Skeletal muscle satellite cell (primary cell): Measurements from ENCODE around the gene ADAMTS13.

ENCODE experiments used
- H3K27me3 ChIP-seq: 2 replicates; pipeline ENCODE4 v1.7.0; 2013; ENCODE audit warnings: low read length; ENCODE audit not compliant: control insufficient read depth, insufficient read depth
- H3K36me3 ChIP-seq: 2 replicates; pipeline ENCODE4 v1.7.0; 2013; ENCODE audit warnings: mild to moderate bottlenecking, control low read depth, low read length; ENCODE audit not compliant: insufficient read depth
- H3K4me1 ChIP-seq: 2 replicates; pipeline ENCODE4 v1.7.0; 2013; ENCODE audit warnings: low read length; ENCODE audit not compliant: control insufficient read depth, insufficient read depth
- H3K4me2 ChIP-seq: 2 replicates; pipeline ENCODE4 v1.7.0; 2013; ENCODE audit warnings: mild to moderate bottlenecking, low read length
- H3K4me3 ChIP-seq: 2 replicates; pipeline ENCODE4 v1.7.0; 2013; ENCODE audit warnings: low read length
- H3K9ac ChIP-seq: 2 replicates; pipeline ENCODE4 v1.7.0; 2013; ENCODE audit warnings: mild to moderate bottlenecking, low read depth, low read length, moderate library complexity
- H3K9me3 ChIP-seq: replicated peaks from 2 replicates; pipeline ENCODE4 v1.7.0; 2013; ENCODE audit warnings: mild to moderate bottlenecking, control low read depth, low read length

Gene ADAMTS13

DNA sequence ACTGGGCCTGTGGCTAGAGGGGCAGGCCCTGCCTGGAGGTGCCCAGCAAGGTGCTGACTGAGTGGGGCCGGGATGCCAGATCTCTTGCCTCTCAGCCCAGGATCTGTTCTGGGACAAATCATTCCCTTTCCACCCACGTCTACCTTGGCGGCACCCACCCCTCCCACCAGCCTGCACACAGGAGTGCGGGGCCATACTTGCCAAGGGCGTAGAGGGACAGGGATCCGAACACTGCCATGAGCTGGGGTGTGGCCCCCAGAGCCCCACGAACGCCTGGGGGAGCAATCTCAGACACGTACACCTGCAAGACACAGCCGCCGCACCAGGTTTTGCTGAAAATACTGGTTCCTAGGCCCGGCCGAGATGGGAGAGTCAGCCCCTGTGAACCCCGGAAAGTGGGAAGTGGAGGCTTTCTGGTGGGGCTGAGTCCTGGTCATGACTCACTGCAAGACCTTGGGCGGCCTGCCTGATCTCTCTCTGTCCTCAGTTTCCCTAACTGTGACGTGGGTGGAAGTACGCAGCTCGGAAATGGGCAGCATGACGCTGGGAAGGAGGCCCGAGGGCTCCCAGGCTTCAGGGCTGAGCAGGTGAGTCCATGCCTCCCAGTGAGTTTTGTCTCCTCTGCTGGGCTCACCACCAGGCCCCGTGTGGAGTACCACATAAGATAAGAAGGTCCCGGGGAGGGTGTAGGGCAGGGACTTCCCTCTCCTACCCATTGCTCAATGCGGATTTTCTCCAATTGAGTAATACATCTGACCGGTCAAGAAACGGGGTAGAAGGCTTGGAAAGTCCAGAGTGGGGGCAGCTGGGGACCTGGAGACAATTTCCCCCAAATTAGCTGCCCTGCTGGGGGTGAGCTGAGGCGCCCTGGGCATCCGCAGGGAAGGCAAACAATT is 54.1 kb downstream of the ADAMTS13 start:
- Histone ChIP-seq H3K4me1 (peaks cover 13% of the 10 kb centered on the region), H3K9me3 (no peaks in the 10 kb centered on the region), H3K9ac (no peak overlapping the region), H3K36me3 (peaks cover 33% of the 10 kb centered on the region), H3K27me3 (no peaks in the 10 kb centered on the region), H3K4me3 (no peak overlapping the region), H3K4me2 (no peak overlapping the region)

DNA sequence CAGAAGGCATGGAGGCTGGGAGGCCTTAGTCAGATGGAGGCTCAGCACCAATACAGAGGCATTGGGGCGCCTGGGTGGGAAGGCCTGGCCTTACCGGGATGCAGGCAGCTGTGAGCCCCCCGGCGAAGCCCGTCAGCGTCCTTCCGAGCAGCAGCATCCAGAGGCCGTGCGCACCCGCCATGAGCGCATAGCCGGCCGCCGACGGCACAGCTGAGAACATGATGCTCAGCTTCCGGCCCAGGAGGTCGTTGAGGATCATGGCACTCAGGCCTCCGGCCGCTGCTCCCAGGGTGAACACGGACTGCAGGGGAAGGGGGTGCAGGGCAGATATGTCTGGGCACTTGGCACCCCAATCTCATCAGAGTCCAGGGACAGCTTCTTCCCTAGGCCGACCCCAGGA is 54.8 kb downstream of the ADAMTS13 start:
- peaks cover 28% of the 10 kb centered on the region for H3K36me3 ChIP-seq
- H3K4me3 ChIP-seq = no peak overlapping the region
- H3K9me3 ChIP-seq = no peaks in the 10 kb centered on the region
- peaks cover 13% of the 10 kb centered on the region for H3K4me1 ChIP-seq
- no peak overlapping the region for H3K9ac ChIP-seq
- H3K4me2 ChIP-seq = no peak overlapping the region
- no peaks in the 10 kb centered on the region for H3K27me3 ChIP-seq

DNA sequence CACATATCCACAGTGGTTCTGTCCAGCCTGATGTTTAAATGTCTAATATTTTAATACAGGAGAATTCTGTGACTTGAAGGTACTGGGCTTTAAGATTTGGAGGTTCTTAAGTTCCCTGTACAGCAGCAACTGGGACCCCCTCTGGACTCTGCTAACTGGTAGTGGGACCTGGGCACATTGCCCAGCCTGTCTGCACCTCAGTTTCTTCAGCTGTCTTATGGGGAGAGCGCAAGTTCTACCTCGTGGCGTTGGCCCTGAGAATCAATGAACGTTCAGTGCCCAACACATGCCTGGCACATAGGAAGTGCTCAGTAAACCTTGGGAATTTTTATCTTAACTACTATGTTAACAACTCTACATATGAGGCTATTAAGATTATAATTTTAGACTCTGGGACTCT is 55.3 kb downstream of the ADAMTS13 start:
- Histone ChIP-seq H3K27me3 (peaks cover 2% of the 10 kb centered on the region), H3K9ac (no peak overlapping the region), H3K4me2 (peak overlapping the region; percentile 85), H3K36me3 (peaks cover 27% of the 10 kb centered on the region), H3K4me1 (peaks cover 13% of the 10 kb centered on the region), H3K4me3 (peak overlapping the region; percentile 77), H3K9me3 (no peaks in the 10 kb centered on the region)

DNA sequence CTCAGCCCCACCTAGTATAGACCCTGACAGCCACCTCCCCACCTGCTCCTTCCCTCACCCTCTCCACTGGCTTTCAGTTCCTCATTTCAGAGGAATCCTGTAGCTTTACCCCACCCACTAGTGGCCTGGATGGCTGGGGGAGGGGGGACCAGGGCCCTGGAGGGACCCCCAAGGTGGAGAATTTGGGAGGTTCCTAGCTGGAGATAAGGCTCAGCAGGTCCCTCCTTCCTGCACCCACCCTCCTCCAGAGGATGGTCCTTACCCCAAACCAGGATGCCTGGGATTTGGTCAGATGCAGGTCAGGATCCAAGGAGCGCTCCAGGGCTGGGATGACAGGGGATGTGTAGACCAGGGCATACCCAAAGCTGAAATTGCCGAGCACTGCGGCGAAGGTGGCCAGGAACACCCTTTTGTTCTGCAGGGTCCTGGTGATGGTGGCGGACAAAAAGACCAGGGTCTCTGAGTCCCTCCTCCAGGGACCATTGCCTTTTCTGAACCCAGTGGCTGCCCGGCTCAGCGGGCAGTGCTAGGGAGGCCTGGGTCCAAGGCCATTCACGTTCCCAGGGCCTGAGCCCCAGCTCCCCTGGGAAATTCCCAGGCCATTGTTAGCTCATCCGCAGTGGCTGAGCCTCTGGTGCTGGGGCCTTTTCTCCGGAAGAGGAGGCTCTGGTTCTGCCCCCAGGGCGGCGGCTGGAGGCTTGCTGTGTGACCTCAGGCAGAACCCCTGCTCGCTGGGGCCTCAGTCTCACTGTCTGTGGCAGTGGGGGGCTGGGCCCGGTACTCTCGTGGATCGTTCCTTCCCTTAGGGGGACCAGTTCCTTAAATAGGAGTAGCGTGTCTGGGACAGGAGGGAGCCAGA is 56.1 kb downstream of the ADAMTS13 start:
- peaks cover 21% of the 10 kb centered on the region for H3K36me3 ChIP-seq

DNA sequence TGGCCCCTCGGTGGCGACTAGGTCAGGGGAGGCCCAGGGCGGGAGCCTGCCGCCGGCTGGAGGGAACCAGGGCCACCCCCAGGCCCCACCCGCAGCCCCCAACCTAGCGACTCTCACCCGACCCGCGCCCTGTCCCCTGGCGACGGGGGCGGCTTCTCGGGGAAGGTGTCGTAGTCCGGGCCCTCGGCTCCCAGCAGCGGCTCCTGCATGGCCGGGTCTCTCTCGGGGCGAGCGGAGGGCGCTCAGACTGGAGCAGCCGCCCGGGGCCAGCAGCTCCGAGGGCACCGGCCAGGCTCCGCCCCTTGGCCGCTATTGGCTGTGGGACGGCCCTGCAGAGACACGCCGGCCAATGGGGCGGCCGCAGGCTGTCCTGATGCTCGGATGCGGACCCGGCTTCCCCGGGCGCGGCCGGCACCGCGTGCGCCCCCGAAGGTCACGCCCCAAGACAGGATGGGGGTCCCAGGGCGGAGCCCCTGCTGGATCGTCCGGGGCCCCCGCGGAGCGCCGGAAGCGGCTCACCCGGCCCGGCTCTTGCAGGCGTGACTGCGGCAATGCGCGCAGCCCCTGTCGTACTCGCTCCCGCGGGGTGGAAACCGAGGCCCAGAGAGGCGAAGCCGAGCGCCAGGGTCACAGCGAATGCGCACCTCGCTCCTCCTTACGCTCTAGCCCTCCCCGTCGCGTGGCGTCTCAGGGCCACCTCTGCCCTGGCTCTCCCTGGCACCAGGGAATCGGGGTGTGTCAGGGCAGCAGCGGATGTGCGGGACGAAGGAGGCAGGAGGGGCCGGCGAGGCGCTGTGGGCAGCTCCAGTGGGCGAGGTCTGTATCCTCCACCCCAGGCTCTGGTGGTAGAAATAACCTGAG is 56.9 kb downstream of the ADAMTS13 start, which contains the start of gene SLC2A6:
TSS of gene SLC2A6 (minus strand) at position 249 of the 861 bp plus-strand sequence. CDS start at position 209, 40 bp downstream.
- H3K9ac ChIP-seq = peak within 1 kb of the TSS; percentile 84
- peak within 1 kb of the TSS; percentile 85 for H3K4me2 ChIP-seq
- H3K27me3 ChIP-seq = peaks cover 14% of the 10 kb centered on the region
- peaks cover 13% of the 10 kb centered on the region for H3K4me1 ChIP-seq
- no peaks in the 10 kb centered on the region for H3K9me3 ChIP-seq
- H3K36me3 ChIP-seq = peaks cover 13% of the 10 kb centered on the region
- H3K4me3 ChIP-seq = peak within 1 kb of the TSS; percentile 77

More for the DNA sequence above, 56.1 kb downstream of the ADAMTS13 start:
- H3K4me2 ChIP-seq = peak overlapping the region; percentile 85
- H3K4me3 ChIP-seq = peak overlapping the region; percentile 77
- H3K9me3 ChIP-seq = no peaks in the 10 kb centered on the region
- peaks cover 13% of the 10 kb centered on the region for H3K4me1 ChIP-seq
- peaks cover 6% of the 10 kb centered on the region for H3K27me3 ChIP-seq
- H3K9ac ChIP-seq = peak overlapping the region; percentile 84

DNA sequence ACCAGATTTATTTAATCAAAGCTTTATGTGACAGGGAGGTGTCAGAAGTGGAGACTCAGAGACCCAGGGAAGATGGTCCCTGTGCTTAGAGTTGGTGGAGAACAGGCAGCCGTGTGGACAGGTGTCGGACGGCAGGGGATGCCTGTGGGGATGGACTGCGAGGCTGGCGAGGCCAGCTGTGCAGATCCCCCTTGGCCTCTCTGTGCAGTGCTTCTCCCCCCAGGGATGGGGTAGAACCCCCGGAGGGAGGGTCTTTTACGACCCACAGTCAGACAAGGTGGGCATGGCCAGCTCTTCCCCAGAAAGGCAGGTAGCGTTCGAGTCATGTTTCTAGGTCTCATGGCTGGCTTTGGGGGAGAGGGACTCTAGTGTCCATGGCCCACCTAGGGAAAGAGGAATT is 61.4 kb downstream of the ADAMTS13 start:
- Histone ChIP-seq H3K4me1 (peaks cover 6% of the 10 kb centered on the region), H3K9me3 (no peaks in the 10 kb centered on the region), H3K27me3 (peaks cover 14% of the 10 kb centered on the region), H3K4me2 (no peak overlapping the region), H3K4me3 (no peak overlapping the region), H3K36me3 (no peaks in the 10 kb centered on the region), H3K9ac (no peak overlapping the region)

DNA sequence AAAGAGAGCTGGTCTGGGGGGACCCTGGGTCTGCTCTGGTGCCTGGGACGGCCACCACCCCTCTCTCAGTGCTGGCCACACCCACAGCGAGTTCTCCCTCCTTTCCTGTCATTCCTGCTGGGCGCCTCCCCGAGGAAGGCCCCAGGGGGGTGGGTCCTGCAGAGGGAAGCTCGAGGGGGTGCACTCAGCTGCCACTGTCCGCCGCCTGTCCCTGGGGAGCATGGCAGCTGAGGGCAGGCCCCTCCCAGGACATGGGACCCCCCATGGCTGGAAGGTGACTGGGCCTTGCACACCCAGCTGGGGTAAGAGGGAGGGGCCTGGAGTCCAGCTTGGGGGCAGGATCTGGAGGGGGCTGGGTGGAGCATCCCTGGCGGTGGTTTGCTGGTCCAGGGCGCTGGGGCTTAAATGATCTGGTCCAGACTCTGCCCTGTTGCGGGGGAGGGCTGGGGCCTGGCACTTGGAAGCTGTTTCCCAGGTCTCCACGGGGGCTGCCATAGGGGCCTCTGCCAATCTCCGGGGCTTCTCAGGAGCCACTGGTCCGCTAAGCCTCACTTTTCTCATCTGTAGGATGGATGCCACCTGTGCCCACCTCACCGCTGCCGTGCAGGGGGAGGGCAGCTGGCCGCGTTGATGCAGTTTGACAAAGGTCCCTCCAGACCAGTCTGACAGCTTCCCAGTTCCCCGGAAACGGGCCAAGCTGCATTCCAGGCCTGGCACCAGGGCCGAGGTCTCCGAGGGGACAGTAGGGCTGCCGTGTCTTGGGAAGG is 62.7 kb downstream of the ADAMTS13 start:
- no peak overlapping the region for H3K4me3 ChIP-seq
- H3K9me3 ChIP-seq = no peaks in the 10 kb centered on the region
- peaks cover 14% of the 10 kb centered on the region for H3K27me3 ChIP-seq
- H3K36me3 ChIP-seq = no peaks in the 10 kb centered on the region
- H3K4me1 ChIP-seq = no peaks in the 10 kb centered on the region
- no peak overlapping the region for H3K9ac ChIP-seq
- no peak overlapping the region for H3K4me2 ChIP-seq

DNA sequence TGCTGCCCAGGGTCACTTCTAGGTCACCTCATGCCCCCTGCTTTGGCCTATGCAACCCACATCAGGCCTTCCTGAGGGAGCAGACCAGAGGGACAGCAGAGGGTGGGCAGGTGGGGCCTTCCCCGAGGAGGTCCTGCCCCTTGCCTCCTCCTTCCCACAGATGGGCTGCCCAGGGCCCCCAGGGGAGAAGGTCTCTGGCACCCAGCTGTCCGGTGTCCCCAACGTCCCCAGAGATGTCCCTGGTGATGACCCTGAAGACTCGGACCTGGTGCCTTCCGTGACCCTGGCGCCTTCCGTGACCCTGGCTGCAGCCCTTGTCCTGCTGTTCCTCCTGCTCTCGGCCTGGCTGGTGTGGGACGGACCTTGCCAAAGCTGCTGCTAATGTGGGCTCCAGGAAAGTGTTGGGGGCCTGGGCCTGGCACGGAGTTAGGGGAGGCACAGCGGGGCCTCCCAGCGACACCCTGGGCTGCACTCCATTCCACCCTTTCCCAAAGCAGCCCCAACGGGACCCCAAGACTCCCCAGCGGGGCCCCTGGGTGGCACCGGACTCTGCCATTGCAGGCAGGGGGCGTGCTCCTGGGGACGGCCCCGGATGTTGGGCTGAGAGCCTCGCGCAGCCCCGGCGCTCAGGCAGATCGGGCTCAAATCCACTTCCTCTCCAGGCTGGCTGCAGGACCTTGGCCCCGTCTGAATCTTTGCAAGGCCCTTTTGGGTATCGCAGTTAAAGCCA is 63.5 kb downstream of the ADAMTS13 start:
- Histone ChIP-seq H3K4me3 (no peak overlapping the region), H3K9me3 (no peaks in the 10 kb centered on the region), H3K27me3 (peaks cover 14% of the 10 kb centered on the region), H3K36me3 (no peaks in the 10 kb centered on the region), H3K9ac (no peak overlapping the region), H3K4me1 (no peaks in the 10 kb centered on the region), H3K4me2 (no peak overlapping the region)

DNA sequence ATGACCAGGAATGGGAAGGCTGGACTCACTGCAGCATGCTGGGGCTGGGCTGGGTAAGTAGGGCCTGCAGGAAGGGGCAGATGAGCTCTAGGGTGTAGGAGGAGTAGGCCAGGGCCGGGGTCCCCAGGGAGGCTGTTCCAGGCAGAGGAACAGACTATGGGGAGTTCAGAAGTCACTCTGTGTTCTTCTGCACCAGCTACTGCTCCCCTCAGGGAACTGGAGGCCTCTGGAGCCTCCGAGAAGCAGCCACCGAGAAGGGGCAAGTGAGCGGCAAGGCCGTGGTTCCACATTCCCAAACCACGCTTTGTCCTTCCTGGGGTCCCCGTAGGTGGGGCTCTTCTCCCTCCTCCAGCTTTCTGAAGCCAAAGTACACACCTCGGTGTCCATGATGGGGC is 65.2 kb downstream of the ADAMTS13 start:
- H3K4me3 ChIP-seq = no peak overlapping the region
- peaks cover 8% of the 10 kb centered on the region for H3K4me1 ChIP-seq
- no peak overlapping the region for H3K4me2 ChIP-seq
- no peak overlapping the region for H3K9ac ChIP-seq
- no peaks in the 10 kb centered on the region for H3K36me3 ChIP-seq
- no peaks in the 10 kb centered on the region for H3K9me3 ChIP-seq
- H3K27me3 ChIP-seq = peaks cover 14% of the 10 kb centered on the region

DNA sequence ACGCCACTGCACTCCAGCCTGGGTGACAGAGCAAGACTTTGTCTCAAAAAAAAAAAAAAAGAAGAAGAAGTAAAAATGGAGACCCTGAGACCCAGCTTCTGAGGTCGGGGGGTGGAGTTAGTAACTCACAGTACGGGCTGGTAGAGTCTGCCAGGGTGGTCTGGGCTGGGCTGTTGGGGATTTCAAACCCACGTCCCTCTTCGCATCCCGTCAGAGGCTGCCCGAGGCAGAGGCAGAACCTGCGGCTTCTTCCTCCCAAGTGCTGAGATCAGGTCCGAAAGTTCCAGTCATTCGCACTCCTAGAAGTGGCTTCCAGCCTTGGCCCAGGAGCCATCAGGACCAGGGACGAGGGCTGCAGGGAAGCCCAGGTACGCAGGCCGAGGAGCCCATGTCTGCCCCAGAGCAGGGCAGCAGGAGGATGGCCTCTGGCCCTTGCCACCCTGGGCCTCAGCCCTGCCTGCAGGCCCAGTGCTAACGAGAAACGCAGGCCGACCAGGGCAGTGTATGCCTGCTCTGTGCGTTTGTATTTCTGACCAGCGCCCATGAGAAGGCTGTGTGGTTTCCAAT is 66.6 kb downstream of the ADAMTS13 start:
- H3K4me1 ChIP-seq = peaks cover 14% of the 10 kb centered on the region
- H3K4me2 ChIP-seq = no peak overlapping the region
- no peaks in the 10 kb centered on the region for H3K36me3 ChIP-seq
- H3K9me3 ChIP-seq = no peaks in the 10 kb centered on the region
- H3K4me3 ChIP-seq = no peak overlapping the region
- H3K27me3 ChIP-seq = peaks cover 4% of the 10 kb centered on the region
- no peak overlapping the region for H3K9ac ChIP-seq
